GM18526 (cell line): ENCODE measurements around the gene RPL3.

Source experiments
- POLR2A ChIP-seq: IDR thresholded peaks from 3 replicates; pipeline ENCODE4 v1.6.1; 2011; ENCODE audit not compliant: insufficient read length; ENCODE audit errors: extremely low read depth

Gene RPL3

GRCh38 chr22:39297490-39298240, 21.8 kb downstream of the RPL3 start:
- TF ChIP-seq POLR2A, result no peak

GRCh38 chr22:39296981-39297489, 22.4 kb downstream of the RPL3 start:
- TF ChIP-seq POLR2A, result no peak

- no peak for TF ChIP-seq POLR2A
These were observed 22.9 kb downstream of the RPL3 start for GRCh38 chr22:39296535-39296934.

- TF ChIP-seq POLR2A, result no peak
These were observed 24.6 kb downstream of the RPL3 start for GRCh38 chr22:39294571-39295468.

GRCh38 chr22:39293766-39294368, 25.6 kb downstream of the RPL3 start:
- no peak for TF ChIP-seq POLR2A

- TF ChIP-seq POLR2A, result no peak
These were observed 26.8 kb downstream of the RPL3 start for GRCh38 chr22:39292561-39293074.

GRCh38 chr22:39292031-39292462, 27.4 kb downstream of the RPL3 start:
- no peak for TF ChIP-seq POLR2A

GRCh38 chr22:39291523-39291922, 27.9 kb downstream of the RPL3 start:
- TF ChIP-seq POLR2A, result no peak

- no peak for TF ChIP-seq POLR2A
These were observed 28.7 kb downstream of the RPL3 start for GRCh38 chr22:39290724-39291161.

GRCh38 chr22:39289975-39290720, 29.3 kb downstream of the RPL3 start:
- no peak for TF ChIP-seq POLR2A

GRCh38 chr22:39289533-39289932, 29.9 kb downstream of the RPL3 start:
- no peak for TF ChIP-seq POLR2A

- TF ChIP-seq POLR2A, result no peak
These were observed 31.1 kb downstream of the RPL3 start for GRCh38 chr22:39288135-39288898.

GRCh38 chr22:39287076-39287725, 32.2 kb downstream of the RPL3 start:
- no peak for TF ChIP-seq POLR2A
